ENCODE data around the gene PDE9A.

GRCh38 chr21:42652527-42653230, 742 bp upstream of the PDE9A start:
- TF ChIP-seq, protein P1, sequence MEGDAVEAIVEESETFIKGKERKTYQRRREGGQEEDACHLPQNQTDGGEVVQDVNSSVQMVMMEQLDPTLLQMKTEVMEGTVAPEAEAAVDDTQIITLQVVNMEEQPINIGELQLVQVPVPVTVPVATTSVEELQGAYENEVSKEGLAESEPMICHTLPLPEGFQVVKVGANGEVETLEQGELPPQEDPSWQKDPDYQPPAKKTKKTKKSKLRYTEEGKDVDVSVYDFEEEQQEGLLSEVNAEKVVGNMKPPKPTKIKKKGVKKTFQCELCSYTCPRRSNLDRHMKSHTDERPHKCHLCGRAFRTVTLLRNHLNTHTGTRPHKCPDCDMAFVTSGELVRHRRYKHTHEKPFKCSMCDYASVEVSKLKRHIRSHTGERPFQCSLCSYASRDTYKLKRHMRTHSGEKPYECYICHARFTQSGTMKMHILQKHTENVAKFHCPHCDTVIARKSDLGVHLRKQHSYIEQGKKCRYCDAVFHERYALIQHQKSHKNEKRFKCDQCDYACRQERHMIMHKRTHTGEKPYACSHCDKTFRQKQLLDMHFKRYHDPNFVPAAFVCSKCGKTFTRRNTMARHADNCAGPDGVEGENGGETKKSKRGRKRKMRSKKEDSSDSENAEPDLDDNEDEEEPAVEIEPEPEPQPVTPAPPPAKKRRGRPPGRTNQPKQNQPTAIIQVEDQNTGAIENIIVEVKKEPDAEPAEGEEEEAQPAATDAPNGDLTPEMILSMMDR (IDR thresholded peaks at IDR 0.05), result peak in 2 of 3 donors; percentile 11 to 38
- TF ChIP-seq POLR2A (IDR thresholded peaks at IDR 0.05), result no peak
- TF ChIP-seq EP300 (IDR thresholded peaks at IDR 0.05), result no peak
